ENCODE results near the gene NDRG4.

NDRG4 gene

GRCh38 chr16:58509256-58510096, 9.5 kb downstream of the NDRG4 start:
- DNase-seq (ENCODE audit: low spot score), result no peak

- no peak for DNase-seq (ENCODE audit: low spot score)
Observed at GRCh38 chr16:58510097-58510775, 10.3 kb downstream of the NDRG4 start.

- no peak for DNase-seq (ENCODE audit: low spot score)
Observed at GRCh38 chr16:58510776-58511628, 11.1 kb downstream of the NDRG4 start.

GRCh38 chr16:58511933-58512815, 12.2 kb downstream of the NDRG4 start:
- peak; percentile 77 for DNase-seq (ENCODE audit: low spot score)

- no peak for DNase-seq (ENCODE audit: low spot score)
Observed at GRCh38 chr16:58513874-58514273, 13.9 kb downstream of the NDRG4 start.

GRCh38 chr16:58515125-58515870, 15.4 kb downstream of the NDRG4 start, which contains the start of gene SETD6:
Gene SETD6, plus strand, starts transcription at chr16:58515517. Its CDS starts 21 bp downstream, at chr16:58515538.
- DNase-seq (ENCODE audit: low spot score), result peak; percentile 62

- no peak for DNase-seq (ENCODE audit: low spot score)
Observed at GRCh38 chr16:58515871-58516767, 16.2 kb downstream of the NDRG4 start.

- no peak for DNase-seq (ENCODE audit: low spot score)
Observed at GRCh38 chr16:58516768-58517107, 16.8 kb downstream of the NDRG4 start.

GRCh38 chr16:58518083-58518979, 18.4 kb downstream of the NDRG4 start:
- no peak for DNase-seq (ENCODE audit: low spot score)

GRCh38 chr16:58518980-58519368, 19.0 kb downstream of the NDRG4 start:
- no peak for DNase-seq (ENCODE audit: low spot score)

- DNase-seq (ENCODE audit: low spot score), result no peak
Observed at GRCh38 chr16:58519707-58520106, 19.8 kb downstream of the NDRG4 start.

- DNase-seq (ENCODE audit: low spot score), result no peak
Observed at GRCh38 chr16:58530179-58530578, 30.2 kb downstream of the NDRG4 start.

- no peak for DNase-seq (ENCODE audit: low spot score)
Observed at GRCh38 chr16:58532414-58532813, 32.5 kb downstream of the NDRG4 start.

GRCh38 chr16:58533751-58534470, 34.0 kb downstream of the NDRG4 start:
- no peak for DNase-seq (ENCODE audit: low spot score)

- no peak for DNase-seq (ENCODE audit: low spot score)
Observed at GRCh38 chr16:58535100-58535499, 35.2 kb downstream of the NDRG4 start.

GRCh38 chr16:58536278-58536677, 36.3 kb downstream of the NDRG4 start:
- no peak for DNase-seq (ENCODE audit: low spot score)

- DNase-seq (ENCODE audit: low spot score), result no peak
Observed at GRCh38 chr16:58537124-58537906, 37.4 kb downstream of the NDRG4 start.

Data from hematopoietic multipotent progenitor cell treated with erythropoietin and hydrocortisone succinate and interleukin-3 and kit ligand, for 17 days (in vitro differentiated cells).